ENCODE data around the gene HSPA4. TPM values are rescaled to one million over a fixed set of nuclear protein-coding genes. Genes with fewer than 3 reads are reported as not detected.
"Not testable (repeated sequence)": the region's sequence is repeated elsewhere in the genome, so short reads cannot be mapped to it uniquely, and the experiment has no call there.

HSPA4 gene
- 10 to 100 TPM; 64.1 to 77.2 (median 72.9) TPM for total RNA-seq
- long read RNA-seq, donor 1, full-length matches to known transcripts, result 48 of 56 reads
- long read RNA-seq, donor 1, partial matches to known transcripts, result 3 of 56 reads
- long read RNA-seq, donor 1, other reads (novel, unspliced or antisense), result 5 of 56 reads
- long read RNA-seq, donor 2, full-length matches to known transcripts, result 24 of 40 reads
- long read RNA-seq, donor 2, partial matches to known transcripts, result 12 of 40 reads
- long read RNA-seq, donor 2, other reads (novel, unspliced or antisense), result 4 of 40 reads

DNA sequence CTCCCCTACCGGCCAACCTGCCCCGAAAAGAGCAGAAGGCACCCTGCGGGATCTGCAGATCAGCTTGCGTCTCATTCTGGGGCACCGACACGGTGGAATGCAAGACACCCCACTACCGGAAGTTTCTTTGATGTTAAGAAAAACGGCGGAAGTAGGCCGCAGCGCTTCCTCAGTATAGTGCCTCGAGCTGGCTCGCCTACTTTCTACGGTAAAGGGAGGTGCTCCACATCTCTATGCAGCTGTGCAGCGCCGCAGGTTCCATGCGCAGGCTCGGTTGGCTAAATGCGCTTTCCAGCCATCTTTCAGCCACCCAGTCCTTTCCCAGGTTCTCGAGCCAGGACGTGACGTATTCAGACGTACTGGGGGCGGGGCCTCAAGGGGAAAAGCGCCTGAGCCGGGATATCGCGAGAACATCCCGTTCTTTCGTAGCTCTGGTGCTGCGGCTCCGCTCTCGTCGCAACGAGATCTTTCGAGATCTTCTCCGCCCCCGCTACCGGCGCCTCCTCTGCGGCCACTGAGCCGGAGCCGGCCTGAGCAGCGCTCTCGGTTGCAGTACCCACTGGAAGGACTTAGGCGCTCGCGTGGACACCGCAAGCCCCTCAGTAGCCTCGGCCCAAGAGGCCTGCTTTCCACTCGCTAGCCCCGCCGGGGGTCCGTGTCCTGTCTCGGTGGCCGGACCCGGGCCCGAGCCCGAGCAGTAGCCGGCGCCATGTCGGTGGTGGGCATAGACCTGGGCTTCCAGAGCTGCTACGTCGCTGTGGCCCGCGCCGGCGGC is at the start of gene HSPA4:
Gene HSPA4 (plus strand): TSS at position 472 of the 775 bp plus-strand sequence. CDS start 238 bp downstream, at position 710.
- H3K36me3 ChIP-seq (ENCODE audit: low read depth), result no peaks in the 10 kb centered on the region
- intact Hi-C loops (cut with DNase I, micrococcal nuclease), result no loop called here

DNA sequence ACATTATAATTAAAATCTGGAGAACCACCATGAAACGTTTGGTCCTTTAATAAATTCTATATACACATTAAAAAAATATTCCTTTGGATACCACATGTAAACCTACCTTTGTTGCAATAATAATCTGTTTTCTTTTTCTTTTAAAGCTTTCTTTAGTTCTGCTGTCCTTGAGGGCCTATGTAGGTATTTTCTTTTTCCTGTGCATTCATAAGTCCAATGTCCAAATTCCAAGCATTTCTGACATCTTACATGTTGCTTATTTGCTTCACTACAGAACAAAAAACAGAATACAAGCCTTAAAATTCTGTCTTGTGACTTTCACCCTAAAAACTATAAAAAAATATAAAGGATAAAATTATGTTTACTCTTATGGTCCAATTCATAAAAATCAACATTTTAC is 45.2 kb upstream of the HSPA4 start:
- Histone ChIP-seq H3K4me3 (no peak overlapping the region), H3K9me3 (no peaks in the 10 kb centered on the region), H3K36me3 (ENCODE audit: low read depth) (no peaks in the 10 kb centered on the region), H3K4me1 (ENCODE audit: low read depth) (no peaks in the 10 kb centered on the region)
- intact Hi-C loops (cut with DNase I, micrococcal nuclease), result no loop called here
- TF ChIP-seq, protein P1, sequence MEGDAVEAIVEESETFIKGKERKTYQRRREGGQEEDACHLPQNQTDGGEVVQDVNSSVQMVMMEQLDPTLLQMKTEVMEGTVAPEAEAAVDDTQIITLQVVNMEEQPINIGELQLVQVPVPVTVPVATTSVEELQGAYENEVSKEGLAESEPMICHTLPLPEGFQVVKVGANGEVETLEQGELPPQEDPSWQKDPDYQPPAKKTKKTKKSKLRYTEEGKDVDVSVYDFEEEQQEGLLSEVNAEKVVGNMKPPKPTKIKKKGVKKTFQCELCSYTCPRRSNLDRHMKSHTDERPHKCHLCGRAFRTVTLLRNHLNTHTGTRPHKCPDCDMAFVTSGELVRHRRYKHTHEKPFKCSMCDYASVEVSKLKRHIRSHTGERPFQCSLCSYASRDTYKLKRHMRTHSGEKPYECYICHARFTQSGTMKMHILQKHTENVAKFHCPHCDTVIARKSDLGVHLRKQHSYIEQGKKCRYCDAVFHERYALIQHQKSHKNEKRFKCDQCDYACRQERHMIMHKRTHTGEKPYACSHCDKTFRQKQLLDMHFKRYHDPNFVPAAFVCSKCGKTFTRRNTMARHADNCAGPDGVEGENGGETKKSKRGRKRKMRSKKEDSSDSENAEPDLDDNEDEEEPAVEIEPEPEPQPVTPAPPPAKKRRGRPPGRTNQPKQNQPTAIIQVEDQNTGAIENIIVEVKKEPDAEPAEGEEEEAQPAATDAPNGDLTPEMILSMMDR (IDR thresholded peaks at IDR 0.05), result no peak
- no peak for ATAC-seq
- DNase-seq, result no peak

More for the DNA sequence above, at the start of gene HSPA4:
- Histone ChIP-seq H3K9me3 (no peaks in the 10 kb centered on the region), H3K4me1 (ENCODE audit: low read depth) (peaks cover 35% of the 10 kb centered on the region), H3K4me3 (peak within 1 kb of the TSS; percentile 87)
- peak; percentile 97 to 99 (median 98) for DNase-seq
- TF ChIP-seq, protein P1 (IDR thresholded peaks at IDR 0.05), result no peak
- peak; percentile 96 for ATAC-seq

DNA sequence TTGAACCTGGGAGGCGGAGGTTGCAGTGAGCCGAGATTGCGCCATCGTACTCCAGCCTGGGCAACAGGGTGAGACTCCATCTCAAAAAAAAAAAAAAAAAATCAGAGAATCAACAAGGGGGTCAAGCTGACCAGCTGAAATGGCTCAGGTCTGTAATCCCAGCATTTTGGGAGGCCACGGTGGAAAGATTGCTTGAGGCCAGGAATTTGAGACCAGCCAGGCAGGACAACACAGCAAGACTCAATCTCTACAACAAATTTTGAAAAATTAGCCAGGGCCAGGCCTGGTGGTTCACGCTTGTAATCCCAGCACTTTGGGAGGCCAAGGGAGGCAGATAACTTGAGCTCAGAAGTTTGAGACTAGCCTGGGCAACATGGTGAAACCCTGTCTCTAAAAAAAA is 43.4 kb upstream of the HSPA4 start:
- DNase-seq; H3K9me3 ChIP-seq; H3K36me3 ChIP-seq (ENCODE audit: low read depth); H3K4me1 ChIP-seq (ENCODE audit: low read depth); ATAC-seq; intact Hi-C loops (cut with DNase I, micrococcal nuclease); H3K4me3 ChIP-seq: not testable (repeated sequence)

DNA sequence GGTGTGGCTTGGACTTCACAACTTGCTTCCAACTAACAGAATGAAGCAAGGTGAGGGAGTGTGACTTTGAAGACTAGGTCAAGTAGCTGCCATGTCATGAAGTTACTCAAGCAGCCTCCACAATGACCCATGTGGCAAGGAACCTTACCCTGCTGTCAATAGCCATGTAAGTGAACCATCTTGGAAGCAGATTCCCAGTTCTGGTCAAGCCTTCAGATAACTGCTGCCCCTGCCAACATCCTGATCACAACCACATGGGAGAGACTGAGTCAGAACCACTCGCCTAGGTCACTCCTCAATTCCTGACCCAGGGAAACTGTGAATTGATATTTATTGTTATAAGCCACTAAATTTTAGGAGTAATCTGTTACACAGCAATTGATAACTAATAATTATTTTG is 36.3 kb upstream of the HSPA4 start:
- TF ChIP-seq, protein P1 (IDR thresholded peaks at IDR 0.05), result no peak
- Histone ChIP-seq H3K9me3 (no peaks in the 10 kb centered on the region), H3K36me3 (ENCODE audit: low read depth) (no peaks in the 10 kb centered on the region), H3K4me1 (ENCODE audit: low read depth) (peaks cover 6% of the 10 kb centered on the region), H3K4me3 (no peak overlapping the region)
- intact Hi-C loops (cut with DNase I, micrococcal nuclease), result no loop called here
- no peak for ATAC-seq
- DNase-seq, result no peak

DNA sequence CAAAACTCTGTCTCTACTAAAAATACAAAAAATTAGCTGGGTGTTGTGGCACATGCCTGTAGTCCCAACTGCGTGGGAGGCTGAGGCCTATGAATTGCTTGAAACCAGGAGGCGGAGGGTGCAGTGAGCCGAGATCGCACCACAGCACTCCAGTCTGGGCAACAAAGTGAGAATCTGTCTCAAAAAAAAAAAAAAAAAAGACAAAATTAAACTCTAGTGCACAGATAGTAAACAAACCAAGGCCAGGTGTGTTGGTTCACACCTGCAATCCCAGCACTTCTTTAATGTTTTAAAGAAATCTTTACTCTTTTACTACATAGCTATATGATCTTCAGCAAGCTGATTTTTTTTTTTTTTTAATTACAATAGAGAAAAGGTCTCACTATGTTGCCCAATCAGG is 33.8 kb upstream of the HSPA4 start:
- H3K4me1 ChIP-seq (ENCODE audit: low read depth), result peaks cover 6% of the 10 kb centered on the region
- H3K4me3 ChIP-seq, result no peak overlapping the region
- H3K9me3 ChIP-seq, result no peaks in the 10 kb centered on the region
- intact Hi-C loops (cut with DNase I, micrococcal nuclease), result no loop called here
- TF ChIP-seq, protein P1 (IDR thresholded peaks at IDR 0.05), result no peak
- ATAC-seq (no peak), DNase-seq (no peak)
- no peaks in the 10 kb centered on the region for H3K36me3 ChIP-seq (ENCODE audit: low read depth)

DNA sequence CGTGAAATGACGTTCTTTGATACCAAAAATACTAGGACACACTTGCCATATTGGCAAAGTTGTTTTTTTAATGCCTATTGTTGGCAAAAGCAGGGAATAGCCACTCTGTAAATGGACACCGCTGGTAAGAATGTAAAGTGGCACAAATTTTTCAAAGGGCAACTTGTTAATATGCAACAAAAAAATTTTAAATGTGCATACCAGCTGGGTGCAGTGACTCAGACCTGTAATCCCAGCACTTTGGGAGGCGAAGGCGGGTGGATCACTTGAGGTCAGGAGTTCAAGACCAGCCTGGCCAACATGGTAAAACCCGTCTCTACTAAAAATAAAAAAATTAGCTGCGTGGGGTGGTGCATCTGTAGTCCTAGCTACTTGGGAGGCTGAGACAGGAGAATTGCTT is 32.3 kb upstream of the HSPA4 start:
- H3K9me3 ChIP-seq; DNase-seq; H3K4me3 ChIP-seq; ATAC-seq; intact Hi-C loops (cut with DNase I, micrococcal nuclease); H3K4me1 ChIP-seq (ENCODE audit: low read depth); H3K36me3 ChIP-seq (ENCODE audit: low read depth): not testable (repeated sequence)
